ENCODE results near the gene CTLA4. TPM values are rescaled to one million over a fixed set of nuclear protein-coding genes. Genes with fewer than 3 reads are reported as not detected.

CTLA4 gene
- total RNA-seq, 3 donors from 2014 or later: 0.64 to 1.8 (median 0.98) TPM

DNA sequence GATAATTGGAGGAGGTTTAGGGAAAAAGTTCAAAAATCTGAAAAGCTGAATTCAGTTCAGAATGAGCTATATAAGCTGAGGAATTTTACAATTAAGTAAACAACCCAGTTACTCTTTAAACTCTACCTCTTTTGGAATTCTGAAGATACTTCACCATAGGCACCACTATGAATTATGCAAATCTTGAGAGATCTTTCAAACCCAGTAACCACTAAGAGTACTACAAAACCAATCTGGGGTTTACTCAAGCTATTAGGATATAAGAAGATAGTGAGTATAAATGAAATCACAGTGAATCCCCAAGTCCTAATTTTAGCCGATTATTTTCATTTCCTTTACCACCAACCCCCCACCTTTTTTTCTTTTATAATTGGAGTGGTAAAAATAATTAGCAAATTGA is 6.0 kb upstream of the CTLA4 start:
- no peak overlapping the region for H3K4me3 ChIP-seq
- intact Hi-C loops (cut with DNase I; ENCODE audit: low total_unique reads): no loop called here
- TF ChIP-seq, protein P1, sequence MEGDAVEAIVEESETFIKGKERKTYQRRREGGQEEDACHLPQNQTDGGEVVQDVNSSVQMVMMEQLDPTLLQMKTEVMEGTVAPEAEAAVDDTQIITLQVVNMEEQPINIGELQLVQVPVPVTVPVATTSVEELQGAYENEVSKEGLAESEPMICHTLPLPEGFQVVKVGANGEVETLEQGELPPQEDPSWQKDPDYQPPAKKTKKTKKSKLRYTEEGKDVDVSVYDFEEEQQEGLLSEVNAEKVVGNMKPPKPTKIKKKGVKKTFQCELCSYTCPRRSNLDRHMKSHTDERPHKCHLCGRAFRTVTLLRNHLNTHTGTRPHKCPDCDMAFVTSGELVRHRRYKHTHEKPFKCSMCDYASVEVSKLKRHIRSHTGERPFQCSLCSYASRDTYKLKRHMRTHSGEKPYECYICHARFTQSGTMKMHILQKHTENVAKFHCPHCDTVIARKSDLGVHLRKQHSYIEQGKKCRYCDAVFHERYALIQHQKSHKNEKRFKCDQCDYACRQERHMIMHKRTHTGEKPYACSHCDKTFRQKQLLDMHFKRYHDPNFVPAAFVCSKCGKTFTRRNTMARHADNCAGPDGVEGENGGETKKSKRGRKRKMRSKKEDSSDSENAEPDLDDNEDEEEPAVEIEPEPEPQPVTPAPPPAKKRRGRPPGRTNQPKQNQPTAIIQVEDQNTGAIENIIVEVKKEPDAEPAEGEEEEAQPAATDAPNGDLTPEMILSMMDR (IDR thresholded peaks at IDR 0.05): no peak
- TF ChIP-seq POLR2A (IDR thresholded peaks at IDR 0.05) (no peak), POLR2AphosphoS5 (IDR thresholded peaks at IDR 0.05) (no peak)
- no peaks in the 10 kb centered on the region for H3K27me3 ChIP-seq
- peaks cover 0 to 3% of the 10 kb centered on the region in 2 donors for H3K9me3 ChIP-seq
- no peak overlapping the region for H3K27ac ChIP-seq
- no peaks in the 10 kb centered on the region for H3K36me3 ChIP-seq
- no peak for DNase-seq (ENCODE audit: low spot score in 2 of 2)
- H3K4me1 ChIP-seq: no peaks in the 10 kb centered on the region

DNA sequence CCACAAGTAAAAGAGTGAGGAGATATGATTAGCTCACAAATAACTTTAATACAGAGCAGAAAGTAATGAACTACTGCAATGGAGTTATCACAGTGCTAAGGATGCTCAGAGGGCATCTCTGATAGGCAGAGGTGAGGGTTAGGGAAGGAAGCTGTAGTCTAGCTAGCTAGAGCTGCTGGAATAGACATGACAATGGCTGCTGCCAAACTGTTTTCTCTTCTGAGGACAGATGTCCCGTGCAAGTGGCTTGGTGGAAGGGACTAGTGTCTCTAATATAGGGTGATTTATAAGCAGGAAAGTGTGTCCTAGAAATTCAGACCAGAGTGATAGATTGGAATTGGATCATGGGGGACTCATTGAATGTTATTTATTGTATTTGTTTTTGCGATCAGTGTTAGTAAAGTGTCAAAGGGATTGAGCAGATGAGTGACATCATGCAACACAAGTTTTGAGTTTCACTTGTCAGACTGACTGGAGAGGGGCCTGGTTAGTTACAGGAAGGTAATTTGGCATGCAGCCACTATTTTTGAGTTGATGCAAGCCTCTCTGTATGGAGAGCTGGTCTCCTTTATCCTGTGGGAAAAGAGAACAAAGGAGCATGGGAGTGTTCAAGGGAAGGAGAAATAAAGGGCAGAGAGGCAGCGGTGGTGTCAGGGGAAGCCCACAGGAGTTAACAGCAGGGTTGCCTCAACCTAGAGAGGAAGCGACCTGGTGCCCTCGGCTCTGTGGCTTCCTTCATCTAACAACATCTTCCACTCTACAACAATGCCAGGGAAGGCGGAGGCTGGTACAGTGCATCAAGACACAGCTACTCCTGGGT is 1.9 kb downstream of the CTLA4 start:
- Histone ChIP-seq H3K4me3 (no peak overlapping the region), H3K9me3 (no peaks in the 10 kb centered on the region), H3K27me3 (no peaks in the 10 kb centered on the region), H3K36me3 (no peaks in the 10 kb centered on the region), H3K27ac (no peak overlapping the region), H3K4me1 (no peaks in the 10 kb centered on the region)
- intact Hi-C loops (cut with DNase I; ENCODE audit: low total_unique reads): no loop called here
- TF ChIP-seq, protein P1 (IDR thresholded peaks at IDR 0.05): no peak
- TF ChIP-seq POLR2AphosphoS5 (IDR thresholded peaks at IDR 0.05): no peak
- no peak for TF ChIP-seq POLR2A (IDR thresholded peaks at IDR 0.05)
- DNase-seq (ENCODE audit: low spot score in 2 of 2): no peak

DNA sequence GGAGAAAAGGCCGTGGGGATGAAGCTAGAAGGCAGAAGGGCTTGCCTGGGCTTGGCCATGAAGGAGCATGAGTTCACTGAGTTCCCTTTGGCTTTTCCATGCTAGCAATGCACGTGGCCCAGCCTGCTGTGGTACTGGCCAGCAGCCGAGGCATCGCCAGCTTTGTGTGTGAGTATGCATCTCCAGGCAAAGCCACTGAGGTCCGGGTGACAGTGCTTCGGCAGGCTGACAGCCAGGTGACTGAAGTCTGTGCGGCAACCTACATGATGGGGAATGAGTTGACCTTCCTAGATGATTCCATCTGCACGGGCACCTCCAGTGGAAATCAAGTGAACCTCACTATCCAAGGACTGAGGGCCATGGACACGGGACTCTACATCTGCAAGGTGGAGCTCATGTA is 2.9 kb downstream of the CTLA4 start:
- DNase-seq (ENCODE audit: low spot score in 2 of 2): no peak
- intact Hi-C loops (cut with DNase I; ENCODE audit: low total_unique reads): no loop called here
- TF ChIP-seq POLR2AphosphoS5 (IDR thresholded peaks at IDR 0.05) (no peak), POLR2A (IDR thresholded peaks at IDR 0.05) (no peak)
- TF ChIP-seq, protein P1 (IDR thresholded peaks at IDR 0.05): no peak
- Histone ChIP-seq H3K4me1 (no peaks in the 10 kb centered on the region), H3K27ac (no peak overlapping the region), H3K4me3 (no peak overlapping the region), H3K36me3 (no peaks in the 10 kb centered on the region), H3K9me3 (no peaks in the 10 kb centered on the region), H3K27me3 (no peaks in the 10 kb centered on the region)

DNA sequence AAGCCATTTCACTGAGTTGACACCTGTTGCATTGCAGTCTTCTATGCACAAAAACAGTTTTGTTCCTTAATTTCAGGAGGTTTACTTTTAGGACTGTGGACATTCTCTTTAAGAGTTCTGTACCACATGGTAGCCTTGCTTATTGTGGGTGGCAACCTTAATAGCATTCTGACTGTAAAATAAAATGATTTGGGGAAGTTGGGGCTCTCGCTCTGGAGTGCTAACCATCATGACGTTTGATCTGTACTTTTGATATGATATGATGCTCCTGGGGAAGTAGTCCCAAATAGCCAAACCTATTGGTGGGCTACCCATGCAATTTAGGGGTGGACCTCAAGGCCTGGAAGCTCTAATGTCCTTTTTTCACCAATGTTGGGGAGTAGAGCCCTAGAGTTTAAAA is 3.4 kb downstream of the CTLA4 start:
- no peak overlapping the region for H3K4me3 ChIP-seq
- TF ChIP-seq, protein P1 (IDR thresholded peaks at IDR 0.05): no peak
- TF ChIP-seq POLR2A (IDR thresholded peaks at IDR 0.05) (no peak), POLR2AphosphoS5 (IDR thresholded peaks at IDR 0.05) (no peak)
- no peak overlapping the region for H3K27ac ChIP-seq
- DNase-seq (ENCODE audit: low spot score in 2 of 2): no peak
- no peaks in the 10 kb centered on the region for H3K4me1 ChIP-seq
- no peaks in the 10 kb centered on the region for H3K27me3 ChIP-seq
- H3K36me3 ChIP-seq: no peaks in the 10 kb centered on the region
- H3K9me3 ChIP-seq: no peaks in the 10 kb centered on the region
- intact Hi-C loops (cut with DNase I; ENCODE audit: low total_unique reads): no loop called here

DNA sequence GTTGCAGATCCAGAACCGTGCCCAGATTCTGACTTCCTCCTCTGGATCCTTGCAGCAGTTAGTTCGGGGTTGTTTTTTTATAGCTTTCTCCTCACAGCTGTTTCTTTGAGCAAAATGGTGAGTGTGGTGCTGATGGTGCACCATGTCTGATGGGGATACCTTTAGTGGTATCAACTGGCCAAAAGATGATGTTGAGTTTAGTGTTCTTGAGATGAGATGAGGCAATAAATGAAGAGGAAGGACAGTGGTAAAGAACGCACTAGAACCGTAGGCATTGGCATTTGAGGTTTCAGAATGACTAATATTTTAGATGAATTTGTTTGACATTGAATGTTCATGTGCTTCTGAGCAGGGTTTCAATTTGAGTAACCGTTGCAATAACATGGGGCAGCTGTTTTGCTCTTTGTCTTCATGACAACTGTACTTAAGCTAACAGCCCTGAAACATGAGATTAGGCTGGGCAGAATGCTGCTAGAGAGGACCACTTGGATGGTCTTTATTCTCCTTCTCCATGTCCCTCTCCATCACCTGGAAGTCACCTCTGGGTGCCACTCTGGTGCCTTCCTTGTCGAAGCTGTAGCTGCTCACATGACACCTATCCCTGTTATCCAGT is 3.9 kb downstream of the CTLA4 start:
- no peak overlapping the region for H3K27ac ChIP-seq
- TF ChIP-seq POLR2AphosphoS5 (IDR thresholded peaks at IDR 0.05): no peak
- intact Hi-C loops (cut with DNase I; ENCODE audit: low total_unique reads): no loop called here
- no peaks in the 10 kb centered on the region for H3K36me3 ChIP-seq
- DNase-seq (ENCODE audit: low spot score in 2 of 2): no peak
- H3K4me3 ChIP-seq: no peak overlapping the region
- no peaks in the 10 kb centered on the region for H3K27me3 ChIP-seq
- no peaks in the 10 kb centered on the region for H3K4me1 ChIP-seq
- H3K9me3 ChIP-seq: no peaks in the 10 kb centered on the region
